ENCODE data around the gene TIE1. TPM values are rescaled to one million over a fixed set of nuclear protein-coding genes. Genes with fewer than 3 reads are reported as not detected.

The TIE1 gene
- total RNA-seq, 1 donor from 2014 or later = 0.98 TPM

DNA sequence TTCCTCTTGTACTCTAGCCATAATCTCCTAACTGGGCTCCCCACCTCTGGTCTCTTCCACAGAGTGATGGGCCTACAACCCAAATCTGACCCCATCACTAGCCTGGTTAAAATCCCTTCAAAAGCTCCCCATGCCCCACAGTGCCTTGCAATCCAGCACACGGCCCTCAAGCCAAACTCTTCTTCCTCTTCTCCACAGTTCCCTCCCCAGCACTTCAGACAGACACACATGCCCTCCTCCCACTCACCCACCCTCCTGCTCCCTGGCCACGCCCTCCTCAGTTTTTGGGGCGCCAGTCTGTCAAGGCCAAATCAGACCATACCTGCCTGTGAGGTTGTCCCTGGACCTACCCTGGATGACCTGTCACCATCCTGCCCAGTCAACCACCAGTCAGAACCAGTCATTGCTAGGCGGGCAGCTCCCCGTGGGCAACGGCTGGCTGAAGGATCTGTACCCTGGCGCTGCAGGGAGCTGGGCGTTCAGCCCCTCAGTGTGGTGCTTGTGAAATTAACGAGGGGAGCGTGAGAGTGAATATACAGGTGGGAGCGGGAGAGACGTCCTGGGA is 16.2 kb upstream of the TIE1 start:
- no peak overlapping the region for H3K4me2 ChIP-seq (ENCODE audit: low read length)
- H3K79me2 ChIP-seq (ENCODE audit: insufficient read depth, low read length) = no peaks in the 10 kb centered on the region
- FAIRE-seq (no peak), DNase-seq (ENCODE audit: low read depth) (no peak)
- no peak overlapping the region for H3K4me3 ChIP-seq (ENCODE audit: insufficient read depth, low read depth, low read length)
- no peak overlapping the region for H3K4me3 Mint-ChIP-seq (ENCODE audit: unreplicated experiment)
- no peak overlapping the region for H3K9ac ChIP-seq (ENCODE audit: low read length)
- H3K4me1 Mint-ChIP-seq (ENCODE audit: low read depth, unreplicated experiment) = peaks cover 2% of the 10 kb centered on the region
- no peaks in the 10 kb centered on the region for H3K36me3 ChIP-seq (ENCODE audit: insufficient read depth, low read length)
- peaks cover 2% of the 10 kb centered on the region for H3K9me3 Mint-ChIP-seq (ENCODE audit: unreplicated experiment)
- TF ChIP-seq EZH2 (IDR thresholded peaks at IDR 0.05; ENCODE audit: insufficient read depth, low read length) = no peak
- TF ChIP-seq, protein P1, sequence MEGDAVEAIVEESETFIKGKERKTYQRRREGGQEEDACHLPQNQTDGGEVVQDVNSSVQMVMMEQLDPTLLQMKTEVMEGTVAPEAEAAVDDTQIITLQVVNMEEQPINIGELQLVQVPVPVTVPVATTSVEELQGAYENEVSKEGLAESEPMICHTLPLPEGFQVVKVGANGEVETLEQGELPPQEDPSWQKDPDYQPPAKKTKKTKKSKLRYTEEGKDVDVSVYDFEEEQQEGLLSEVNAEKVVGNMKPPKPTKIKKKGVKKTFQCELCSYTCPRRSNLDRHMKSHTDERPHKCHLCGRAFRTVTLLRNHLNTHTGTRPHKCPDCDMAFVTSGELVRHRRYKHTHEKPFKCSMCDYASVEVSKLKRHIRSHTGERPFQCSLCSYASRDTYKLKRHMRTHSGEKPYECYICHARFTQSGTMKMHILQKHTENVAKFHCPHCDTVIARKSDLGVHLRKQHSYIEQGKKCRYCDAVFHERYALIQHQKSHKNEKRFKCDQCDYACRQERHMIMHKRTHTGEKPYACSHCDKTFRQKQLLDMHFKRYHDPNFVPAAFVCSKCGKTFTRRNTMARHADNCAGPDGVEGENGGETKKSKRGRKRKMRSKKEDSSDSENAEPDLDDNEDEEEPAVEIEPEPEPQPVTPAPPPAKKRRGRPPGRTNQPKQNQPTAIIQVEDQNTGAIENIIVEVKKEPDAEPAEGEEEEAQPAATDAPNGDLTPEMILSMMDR (IDR thresholded peaks at IDR 0.05; ENCODE audit: insufficient read depth, low read depth, low read length) = no peak
- H4K20me1 ChIP-seq (ENCODE audit: insufficient read depth, low read length) = no peaks in the 10 kb centered on the region
- H3K9me3 ChIP-seq (ENCODE audit: insufficient read depth, low read depth, low read length) = no peaks in the 10 kb centered on the region
- peaks cover 33% of the 10 kb centered on the region for H3K27me3 Mint-ChIP-seq (ENCODE audit: low read depth, unreplicated experiment)
- peaks cover 7% of the 10 kb centered on the region for H3K36me3 Mint-ChIP-seq (ENCODE audit: low read depth, unreplicated experiment)
- H3K27ac ChIP-seq (ENCODE audit: low read depth, low read length) = no peak overlapping the region
- H3K4me1 ChIP-seq (ENCODE audit: insufficient read depth, low read length) = no peaks in the 10 kb centered on the region
- no peak overlapping the region for H3K27ac Mint-ChIP-seq (ENCODE audit: unreplicated experiment)
- peaks cover 6% of the 10 kb centered on the region for H3K27me3 ChIP-seq (ENCODE audit: insufficient read depth, low read length)
- no peak overlapping the region for H2AFZ ChIP-seq (ENCODE audit: low read depth, low read length)

DNA sequence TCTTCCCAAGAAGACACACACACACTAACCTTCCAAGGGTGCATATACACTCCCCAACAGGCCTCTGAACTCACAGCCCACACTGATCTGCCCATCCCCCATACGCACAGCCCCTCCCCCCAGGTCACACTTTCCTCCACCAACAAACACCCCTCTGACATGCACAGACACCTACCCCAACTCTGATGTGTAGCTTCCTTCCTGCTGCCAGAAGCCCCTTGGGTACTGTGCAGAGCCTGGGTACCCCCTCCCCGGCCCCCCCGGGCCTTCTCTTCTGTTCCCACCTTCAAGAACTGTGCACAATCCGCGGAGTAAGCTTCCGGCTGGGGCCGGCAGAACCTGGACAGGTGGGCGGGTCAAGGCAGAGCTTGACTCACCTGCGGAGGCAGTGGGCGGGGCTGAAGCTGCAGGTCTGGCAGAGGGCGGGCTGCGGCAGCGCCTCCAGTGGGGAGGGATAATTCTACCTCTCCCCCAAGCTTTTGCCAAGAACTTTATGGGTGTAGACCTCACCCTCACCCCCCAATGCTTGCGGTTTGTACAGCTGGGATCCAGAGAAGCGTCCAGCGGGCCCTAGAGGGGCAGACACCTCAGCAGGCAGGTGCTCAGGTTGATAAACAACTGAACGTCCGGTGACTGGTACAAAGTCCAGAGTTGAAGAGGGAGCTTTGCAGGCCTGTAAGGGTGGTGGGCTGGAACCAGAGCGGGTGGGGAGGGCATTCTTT is 15.4 kb upstream of the TIE1 start, which contains the start of gene C1orf210:
Gene C1orf210 (minus strand): TSS at position 313 of the 722 bp plus-strand sequence. CDS start 2,311 bp downstream, outside the sequence.
- Mint-ChIP-seq H3K27me3 (ENCODE audit: low read depth, unreplicated experiment) (peaks cover 26% of the 10 kb centered on the region), H3K9me3 (ENCODE audit: unreplicated experiment) (peaks cover 2% of the 10 kb centered on the region), H3K27ac (ENCODE audit: unreplicated experiment) (no peak within 1 kb of the TSS), H3K4me3 (ENCODE audit: unreplicated experiment) (no peak within 1 kb of the TSS), H3K4me1 (ENCODE audit: low read depth, unreplicated experiment) (peaks cover 2% of the 10 kb centered on the region), H3K36me3 (ENCODE audit: low read depth, unreplicated experiment) (peaks cover 5% of the 10 kb centered on the region)
- H3K4me1 ChIP-seq (ENCODE audit: insufficient read depth, low read length) = no peaks in the 10 kb centered on the region
- H3K4me3 ChIP-seq (ENCODE audit: insufficient read depth, low read depth, low read length) = no peak within 1 kb of the TSS
- DNase-seq (ENCODE audit: low read depth) (no peak), FAIRE-seq (no peak)
- no peaks in the 10 kb centered on the region for H3K9me3 ChIP-seq (ENCODE audit: insufficient read depth, low read depth, low read length)
- no peak within 1 kb of the TSS for H3K27ac ChIP-seq (ENCODE audit: low read depth, low read length)
- no peaks in the 10 kb centered on the region for H3K36me3 ChIP-seq (ENCODE audit: insufficient read depth, low read length)
- H3K4me2 ChIP-seq (ENCODE audit: low read length) = no peak within 1 kb of the TSS
- no peaks in the 10 kb centered on the region for H4K20me1 ChIP-seq (ENCODE audit: insufficient read depth, low read length)
- no peak for TF ChIP-seq EZH2 (IDR thresholded peaks at IDR 0.05; ENCODE audit: insufficient read depth, low read length)
- no peak within 1 kb of the TSS for H2AFZ ChIP-seq (ENCODE audit: low read depth, low read length)
- H3K9ac ChIP-seq (ENCODE audit: low read length) = no peak within 1 kb of the TSS
- H3K27me3 ChIP-seq (ENCODE audit: insufficient read depth, low read length) = peaks cover 6% of the 10 kb centered on the region
- H3K79me2 ChIP-seq (ENCODE audit: insufficient read depth, low read length) = no peaks in the 10 kb centered on the region

DNA sequence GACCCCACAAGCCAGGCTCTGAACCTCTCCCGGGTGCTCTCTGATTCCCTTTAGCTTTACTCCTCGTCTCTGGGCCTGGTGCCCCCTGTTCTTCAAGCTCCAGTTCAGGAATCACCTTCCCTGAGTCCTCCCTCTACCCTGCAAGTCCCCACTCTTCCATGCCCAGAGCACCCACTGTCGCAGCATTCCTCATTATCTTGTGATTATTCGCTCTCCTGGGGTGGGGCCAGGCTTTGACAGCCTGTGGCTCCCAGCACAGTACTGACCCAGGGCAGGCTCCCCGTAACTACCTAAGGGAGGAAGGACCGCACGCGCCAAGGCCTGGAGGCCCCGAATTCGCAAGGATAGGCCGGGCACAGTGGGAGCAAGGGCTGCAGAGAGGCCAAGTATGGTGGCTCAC is 14.7 kb upstream of the TIE1 start:
- TF ChIP-seq, protein P1 (IDR thresholded peaks at IDR 0.05; ENCODE audit: insufficient read depth, low read depth, low read length) = no peak
- no peak for TF ChIP-seq EZH2 (IDR thresholded peaks at IDR 0.05; ENCODE audit: insufficient read depth, low read length)
- no peak overlapping the region for H3K27ac Mint-ChIP-seq (ENCODE audit: unreplicated experiment)
- FAIRE-seq = no peak

More for the DNA sequence above, 14.7 kb upstream of the TIE1 start:
- no peak for DNase-seq (ENCODE audit: low read depth)
- Histone ChIP-seq H3K27me3 (ENCODE audit: insufficient read depth, low read length) (peaks cover 6% of the 10 kb centered on the region), H3K9ac (ENCODE audit: low read length) (no peak overlapping the region), H4K20me1 (ENCODE audit: insufficient read depth, low read length) (no peaks in the 10 kb centered on the region), H3K36me3 (ENCODE audit: insufficient read depth, low read length) (no peaks in the 10 kb centered on the region), H3K4me3 (ENCODE audit: insufficient read depth, low read depth, low read length) (no peak overlapping the region), H3K9me3 (ENCODE audit: insufficient read depth, low read depth, low read length) (no peaks in the 10 kb centered on the region), H2AFZ (ENCODE audit: low read depth, low read length) (no peak overlapping the region), H3K79me2 (ENCODE audit: insufficient read depth, low read length) (no peaks in the 10 kb centered on the region), H3K4me2 (ENCODE audit: low read length) (no peak overlapping the region), H3K4me1 (ENCODE audit: insufficient read depth, low read length) (no peaks in the 10 kb centered on the region), H3K27ac (ENCODE audit: low read depth, low read length) (no peak overlapping the region)
- Mint-ChIP-seq H3K9me3 (ENCODE audit: unreplicated experiment) (peaks cover 2% of the 10 kb centered on the region), H3K4me1 (ENCODE audit: low read depth, unreplicated experiment) (peaks cover 2% of the 10 kb centered on the region), H3K4me3 (ENCODE audit: unreplicated experiment) (no peak overlapping the region), H3K36me3 (ENCODE audit: low read depth, unreplicated experiment) (peaks cover 5% of the 10 kb centered on the region), H3K27me3 (ENCODE audit: low read depth, unreplicated experiment) (peaks cover 26% of the 10 kb centered on the region)

All from astrocyte (in vitro differentiated cells and primary cell).